OCI-LY1 (cell line): Measurements from ENCODE around the gene CFAP20DC.

Experiments
- H2AFZ ChIP-seq: fragments of 200-600 bp; sonication (generic), shearing (Covaris generic); 2 replicates; pipeline ENCODE4 v1.6.0; 2014; ENCODE audit warnings: antibody characterized with exemption, mild to moderate bottlenecking, low read length
- H3F3A ChIP-seq: fragments of 200-600 bp; sonication (generic), shearing (Covaris generic); 2 replicates; pipeline ENCODE4 v1.6.0; 2014; ENCODE audit warnings: mild to moderate bottlenecking, antibody characterized with exemption, low read length, moderate library complexity; ENCODE audit not compliant: insufficient read depth
- H3K27ac ChIP-seq: fragments of 200-600 bp; sonication (generic); 2 replicates; pipeline ENCODE4 v1.5.1; 2014; ENCODE audit warnings: low read length, mixed run types, mild to moderate bottlenecking, low read depth; ENCODE audit not compliant: poor library complexity, severe bottlenecking
- H3K27me3 ChIP-seq: fragments of 200-600 bp; sonication (generic); 2 replicates; pipeline ENCODE4 v1.6.0; 2014; ENCODE audit warnings: antibody characterized with exemption, mild to moderate bottlenecking, low read length, moderate library complexity; ENCODE audit not compliant: insufficient read depth
- H3K36me3 ChIP-seq: fragments of 200-600 bp; sonication (generic); 2 replicates; pipeline ENCODE4 v1.6.1; 2014; ENCODE audit warnings: mild to moderate bottlenecking, antibody characterized with exemption, low read length, moderate library complexity, mixed read lengths; ENCODE audit not compliant: insufficient read depth
- H3K4me1 ChIP-seq: fragments of 200-600 bp; sonication (generic); 2 replicates; pipeline ENCODE4 v1.5.1; 2014; ENCODE audit warnings: mild to moderate bottlenecking, low read length, moderate library complexity; ENCODE audit not compliant: insufficient read depth, severe bottlenecking
- H3K4me2 ChIP-seq: fragments of 200-600 bp; sonication (generic), shearing (Covaris generic); 2 replicates; pipeline ENCODE4 v1.6.1; 2014; ENCODE audit warnings: low read length
- H3K4me3 ChIP-seq: fragments of 200-600 bp; sonication (generic); 2 replicates; pipeline ENCODE4 v1.5.1; 2014; ENCODE audit warnings: low read length, low read depth, mild to moderate bottlenecking, mixed read lengths; ENCODE audit not compliant: poor library complexity, severe bottlenecking
- H3K79me2 ChIP-seq: fragments of 200-600 bp; shearing (Covaris generic); 2 replicates; pipeline ENCODE4 v1.6.1; 2016; ENCODE audit warnings: mixed run types, low read length, mixed read lengths; ENCODE audit not compliant: insufficient read depth
- H3K9ac ChIP-seq: fragments of 200-600 bp; sonication (generic), shearing (Covaris generic); 2 replicates; pipeline ENCODE4 v1.6.1; 2014; ENCODE audit warnings: mild to moderate bottlenecking, low read length, mixed read lengths
- H3K9me2 ChIP-seq: fragments of 200-600 bp; sonication (generic), shearing (Covaris generic); 2 replicates; pipeline ENCODE4 v1.6.1; 2014; ENCODE audit warnings: low read depth, mild to moderate bottlenecking, low read length, mixed read lengths
- H3K9me3 ChIP-seq: fragments of 200-600 bp; shearing (Covaris generic); 2 replicates; pipeline ENCODE4 v1.6.1; 2014; ENCODE audit warnings: low read length, mixed read lengths
- H4K20me1 ChIP-seq: fragments of 200-600 bp; sonication (generic), shearing (Covaris generic); 2 replicates; pipeline ENCODE4 v1.6.0; 2016; ENCODE audit warnings: mild to moderate bottlenecking, low read length; ENCODE audit not compliant: insufficient read depth
- CTCF ChIP-seq: fragments of 200-600 bp; sonication (generic), shearing (Covaris generic); IDR thresholded peaks from 2 replicates; pipeline ENCODE4 v1.5.1; 2017; ENCODE audit warnings: mild to moderate bottlenecking, antibody characterized with exemption, low read length, moderate library complexity, mixed read lengths
- EZH2 ChIP-seq: fragments of 200-600 bp; sonication (generic), shearing (Covaris generic); IDR thresholded peaks from 2 replicates; pipeline ENCODE4 v1.8.0; 2017; ENCODE audit warnings: borderline replicate concordance, mixed run types, mild to moderate bottlenecking, antibody characterized with exemption, low read length, moderate library complexity, mixed read lengths

The CFAP20DC gene

GRCh38 chr3:59088761-59089160 is 38.9 kb upstream of the CFAP20DC start:
- TF ChIP-seq EZH2 = no peak
- TF ChIP-seq CTCF = no peak
- no peaks in the 10 kb centered on the region for H4K20me1 ChIP-seq

GRCh38 chr3:59085976-59086375 is 36.2 kb upstream of the CFAP20DC start:
- Histone ChIP-seq H3K27me3 (no peaks in the 10 kb centered on the region), H3F3A (no peaks in the 10 kb centered on the region), H3K4me3 (no peak overlapping the region), H3K4me1 (no peaks in the 10 kb centered on the region), H3K9ac (no peak overlapping the region), H3K9me3 (no peaks in the 10 kb centered on the region), H3K4me2 (no peak overlapping the region), H3K9me2 (no peaks in the 10 kb centered on the region), H3K79me2 (no peaks in the 10 kb centered on the region), H4K20me1 (no peaks in the 10 kb centered on the region), H3K36me3 (no peaks in the 10 kb centered on the region), H3K27ac (no peak overlapping the region), H2AFZ (no peak overlapping the region)
- TF ChIP-seq CTCF (no peak), EZH2 (no peak)

More at GRCh38 chr3:59088761-59089160, 38.9 kb upstream of the CFAP20DC start:
- no peak overlapping the region for H3K9ac ChIP-seq
- no peaks in the 10 kb centered on the region for H3F3A ChIP-seq
- no peaks in the 10 kb centered on the region for H3K27me3 ChIP-seq
- no peak overlapping the region for H2AFZ ChIP-seq
- H3K9me2 ChIP-seq = no peaks in the 10 kb centered on the region
- H3K36me3 ChIP-seq = no peaks in the 10 kb centered on the region
- no peaks in the 10 kb centered on the region for H3K9me3 ChIP-seq
- no peaks in the 10 kb centered on the region for H3K79me2 ChIP-seq
- H3K4me2 ChIP-seq = no peak overlapping the region
- H3K27ac ChIP-seq = no peak overlapping the region
- no peak overlapping the region for H3K4me3 ChIP-seq
- H3K4me1 ChIP-seq = no peaks in the 10 kb centered on the region

GRCh38 chr3:59084583-59084982 is 34.8 kb upstream of the CFAP20DC start:
- no peaks in the 10 kb centered on the region for H3K36me3 ChIP-seq
- no peaks in the 10 kb centered on the region for H3F3A ChIP-seq
- H3K9me2 ChIP-seq = no peaks in the 10 kb centered on the region

More at GRCh38 chr3:59084583-59084982, 34.8 kb upstream of the CFAP20DC start:
- Histone ChIP-seq H3K9ac (no peak overlapping the region), H3K27ac (no peak overlapping the region), H3K79me2 (no peaks in the 10 kb centered on the region), H2AFZ (no peak overlapping the region), H3K4me1 (no peaks in the 10 kb centered on the region), H4K20me1 (no peaks in the 10 kb centered on the region), H3K4me3 (no peak overlapping the region), H3K9me3 (no peaks in the 10 kb centered on the region), H3K27me3 (no peaks in the 10 kb centered on the region), H3K4me2 (no peak overlapping the region)
- TF ChIP-seq EZH2 (no peak), CTCF (no peak)
